ENCODE results near the gene HPSE2.

The HPSE2 gene

DNA sequence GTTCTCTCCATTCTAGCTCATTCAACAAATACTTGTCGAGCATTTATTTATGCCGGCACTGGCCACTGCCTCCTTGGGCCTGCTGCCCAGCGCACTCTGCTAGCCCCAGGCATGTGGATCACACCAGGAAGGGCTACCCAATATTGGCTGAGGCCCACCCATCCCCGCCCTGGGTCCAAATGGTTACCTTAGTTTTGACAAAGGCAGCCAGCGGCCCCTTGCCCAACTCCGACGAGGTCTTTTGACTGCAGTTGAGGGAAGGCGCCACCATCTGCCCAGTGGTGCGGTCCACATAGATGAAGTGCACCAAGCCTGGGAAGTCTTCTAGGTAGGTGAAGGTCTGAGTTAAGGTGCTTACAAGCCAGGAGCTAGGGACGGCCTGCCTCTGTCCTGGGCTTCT, 813.5 kb downstream of the HPSE2 start:
- no peak for DNase-seq

DNA sequence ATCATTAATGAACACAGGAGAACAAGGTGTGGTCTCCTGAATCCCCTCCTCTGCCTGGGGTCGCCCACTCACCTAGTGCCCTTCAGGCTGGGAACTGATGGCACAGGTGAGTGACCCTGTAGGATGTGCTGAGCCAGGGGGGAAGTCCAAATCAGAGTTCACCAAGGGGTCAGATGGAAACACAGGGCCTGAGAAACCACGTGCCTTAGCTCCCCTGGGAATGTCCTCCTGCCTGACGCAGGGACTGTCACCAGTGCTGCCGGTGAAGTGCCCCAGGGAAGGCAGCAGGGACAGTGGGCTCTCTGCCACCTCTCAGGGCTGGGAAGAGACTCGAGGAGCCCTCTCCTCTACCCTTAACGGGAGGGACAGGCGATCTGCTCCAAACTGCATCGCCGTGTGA, 814.9 kb downstream of the HPSE2 start:
- no peak for DNase-seq

DNA sequence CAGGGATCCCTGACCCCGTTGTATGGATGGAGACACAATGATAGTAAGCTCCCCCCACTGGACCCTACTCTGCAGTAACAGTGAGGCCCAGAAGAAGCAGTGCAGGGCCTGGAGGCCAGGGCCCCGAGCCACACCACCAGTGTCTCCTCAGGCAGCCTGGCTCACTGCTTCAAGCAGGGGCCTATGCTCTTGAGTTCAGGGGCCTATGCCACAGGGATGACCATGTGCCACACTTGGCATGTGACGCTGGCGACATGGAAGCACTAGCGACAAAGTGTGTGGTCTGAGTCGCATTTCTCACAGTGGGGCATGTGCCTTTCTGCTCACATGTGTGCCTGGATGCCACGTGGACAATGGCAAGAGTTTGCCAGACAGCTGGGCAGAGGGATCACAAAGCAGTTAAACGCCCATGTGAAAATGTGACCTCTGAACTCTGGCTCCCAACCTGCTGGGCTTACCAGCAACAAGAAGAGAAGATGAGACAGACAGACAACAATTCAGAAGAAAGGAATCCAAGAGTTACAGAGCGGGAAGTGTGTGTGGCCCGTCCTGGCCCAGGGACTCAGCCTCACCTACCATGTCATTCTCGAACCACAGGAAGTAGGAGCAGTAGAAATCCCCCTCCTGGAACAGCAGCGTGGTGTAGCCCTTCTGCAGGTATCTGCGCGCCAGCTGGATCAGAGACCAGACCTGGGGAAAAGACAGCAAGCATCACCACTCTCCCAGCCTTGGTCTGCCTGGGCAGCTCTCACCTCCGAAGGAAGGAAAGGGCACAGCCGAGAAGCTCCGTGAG, 816.0 kb downstream of the HPSE2 start:
- no peak for DNase-seq

DNA sequence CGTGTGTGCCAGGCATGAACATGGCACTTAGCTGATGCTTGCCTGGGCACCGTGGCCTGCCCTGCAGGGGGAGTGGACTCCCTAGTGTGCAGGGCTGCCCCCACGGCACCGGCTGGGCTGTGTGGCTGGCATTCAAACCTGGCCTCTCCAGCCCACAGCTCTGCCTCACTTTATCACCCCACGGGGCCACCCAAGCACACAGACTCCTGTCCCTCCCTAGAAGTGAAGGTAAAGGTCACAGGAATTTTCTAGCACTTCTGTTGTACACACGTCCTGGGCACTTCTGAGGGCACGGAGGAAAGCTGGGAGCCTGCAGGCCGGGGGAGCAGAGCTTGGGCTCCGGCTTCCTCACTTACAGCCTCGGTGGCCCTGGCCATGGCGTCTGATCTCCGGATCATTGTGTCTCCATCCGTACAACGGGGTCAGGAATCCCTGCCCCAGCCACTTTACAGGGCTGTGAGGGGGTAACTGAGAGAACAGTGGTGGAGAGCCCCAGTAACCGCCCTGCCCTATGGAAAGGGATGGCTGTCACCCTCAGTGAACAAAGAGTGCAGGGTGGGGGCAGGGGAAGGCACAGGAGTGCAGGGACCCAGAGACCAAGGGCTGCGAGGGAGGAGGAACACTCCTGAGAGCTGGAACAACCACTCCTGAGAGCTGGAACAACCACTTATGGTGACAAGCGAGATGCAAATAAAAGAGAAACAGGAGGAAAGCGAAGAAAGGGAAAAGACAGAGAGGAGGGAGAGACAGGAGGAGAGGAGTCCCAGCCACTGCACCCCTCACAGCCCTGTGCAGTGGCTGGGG, 816.8 kb downstream of the HPSE2 start:
- no peak for DNase-seq

DNA sequence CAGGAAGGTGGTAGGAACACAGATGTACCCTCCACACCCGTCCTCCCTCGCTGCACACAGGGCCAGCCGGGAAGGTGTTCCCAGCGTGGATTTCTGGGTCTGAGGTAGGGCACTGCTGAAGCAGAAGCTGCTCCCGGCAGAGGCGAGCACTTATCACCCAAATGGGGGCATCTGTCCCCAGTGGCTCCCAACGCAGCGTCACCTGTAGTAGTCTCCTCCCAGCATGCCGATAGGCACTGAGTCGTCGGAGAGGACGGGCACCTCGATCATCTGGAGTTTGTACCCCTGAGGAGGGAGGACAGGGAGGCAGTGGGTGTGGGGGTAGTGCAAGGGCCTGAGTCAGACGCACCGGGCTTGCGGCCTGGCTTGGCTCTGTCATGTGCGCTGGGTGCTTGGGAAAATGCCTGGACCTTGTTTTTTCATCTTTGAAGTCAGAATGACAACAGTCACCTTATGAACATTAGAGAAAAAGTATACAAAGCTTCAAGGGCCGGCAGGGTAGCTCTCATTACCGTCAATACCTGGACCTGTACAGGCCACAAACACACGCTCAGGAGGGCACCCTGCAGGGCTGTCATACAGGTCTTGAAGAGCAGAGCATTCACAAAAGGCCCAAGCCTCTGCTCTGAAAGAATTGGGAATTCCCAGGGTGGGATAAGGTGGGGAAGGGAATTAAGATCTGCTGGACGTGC, 817.5 kb downstream of the HPSE2 start:
- no peak for DNase-seq

DNA sequence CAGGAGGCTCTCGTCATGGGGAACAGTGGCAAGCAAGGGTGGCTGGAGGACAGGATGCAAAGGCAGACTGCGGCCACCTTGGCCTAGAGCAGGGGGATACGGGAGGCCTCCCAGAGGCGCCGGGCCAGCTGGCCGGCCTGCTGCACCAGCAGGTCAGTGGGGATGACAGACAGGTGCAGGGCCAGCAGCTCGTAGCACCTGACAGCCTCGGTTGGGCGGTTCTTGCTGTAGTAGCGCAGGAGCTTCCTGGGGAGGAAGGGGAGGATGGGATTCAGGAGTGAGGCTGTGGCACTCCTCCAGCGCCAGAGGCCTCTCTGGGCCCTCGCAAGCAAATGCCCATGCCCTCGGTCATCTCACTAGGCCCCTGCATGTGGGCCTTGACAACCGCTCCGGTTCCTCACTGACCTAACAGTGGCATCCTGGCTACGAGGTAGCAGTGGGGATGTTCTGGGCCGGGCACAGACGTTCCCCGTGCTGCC, 818.1 kb downstream of the HPSE2 start:
- no peak for DNase-seq

DNA sequence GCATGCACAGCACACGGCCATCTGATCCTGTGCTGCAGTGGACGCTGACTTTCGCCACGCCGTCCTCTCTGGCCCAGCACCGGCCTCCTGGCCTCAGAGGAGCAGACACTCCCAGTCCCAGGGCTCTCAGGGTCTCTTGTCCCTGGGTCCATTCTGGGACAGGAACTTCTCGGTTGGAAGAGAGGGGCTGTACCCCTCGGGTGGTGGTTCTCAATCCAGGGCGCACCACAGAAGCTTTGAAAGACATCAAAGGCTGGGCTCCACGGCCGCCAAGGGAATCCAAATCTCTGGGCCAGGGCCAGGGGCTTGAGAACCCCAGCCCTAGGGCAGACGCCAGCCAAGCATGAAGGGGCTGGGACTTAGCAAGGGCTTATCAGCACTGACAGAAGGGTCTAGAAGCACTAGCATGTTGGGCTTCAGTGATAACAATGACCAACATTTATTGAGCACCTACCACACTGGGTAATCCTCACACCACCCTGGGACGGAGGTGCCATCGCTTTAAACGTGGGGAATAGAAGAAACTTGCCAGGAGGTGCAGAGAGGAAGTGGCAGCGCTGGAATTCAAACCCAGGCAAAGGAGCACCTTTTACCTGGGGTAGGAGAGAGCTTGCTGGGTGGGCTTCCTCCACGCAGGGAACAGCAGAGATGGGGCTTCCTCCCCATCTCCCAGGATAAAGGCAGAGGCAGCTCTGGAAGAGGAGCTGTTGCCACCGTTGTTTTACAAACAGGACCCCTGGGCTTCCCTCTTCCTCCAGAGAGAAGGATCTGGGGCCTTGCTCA, 818.9 kb downstream of the HPSE2 start:
- DNase-seq: no peak

DNA sequence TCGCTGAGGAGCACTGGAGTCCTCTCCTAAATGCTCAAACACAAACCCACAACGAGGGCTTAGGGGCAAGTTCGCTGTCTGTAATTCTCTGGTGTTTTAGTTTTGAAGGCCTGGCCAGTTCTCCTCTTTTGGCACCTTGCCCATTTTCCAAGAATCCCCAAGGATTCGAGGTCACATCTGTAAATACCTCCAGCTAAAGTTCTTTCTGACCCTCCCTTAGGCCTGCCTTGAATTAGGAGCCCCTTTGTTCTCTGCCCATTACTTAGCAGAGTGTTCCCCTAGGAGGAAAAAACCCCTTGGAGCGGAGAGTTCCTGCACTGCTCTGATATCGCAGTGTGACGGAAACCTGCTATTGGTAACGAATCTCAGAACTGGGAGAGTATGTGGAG, 819.9 kb downstream of the HPSE2 start:
- DNase-seq: no peak

DNA sequence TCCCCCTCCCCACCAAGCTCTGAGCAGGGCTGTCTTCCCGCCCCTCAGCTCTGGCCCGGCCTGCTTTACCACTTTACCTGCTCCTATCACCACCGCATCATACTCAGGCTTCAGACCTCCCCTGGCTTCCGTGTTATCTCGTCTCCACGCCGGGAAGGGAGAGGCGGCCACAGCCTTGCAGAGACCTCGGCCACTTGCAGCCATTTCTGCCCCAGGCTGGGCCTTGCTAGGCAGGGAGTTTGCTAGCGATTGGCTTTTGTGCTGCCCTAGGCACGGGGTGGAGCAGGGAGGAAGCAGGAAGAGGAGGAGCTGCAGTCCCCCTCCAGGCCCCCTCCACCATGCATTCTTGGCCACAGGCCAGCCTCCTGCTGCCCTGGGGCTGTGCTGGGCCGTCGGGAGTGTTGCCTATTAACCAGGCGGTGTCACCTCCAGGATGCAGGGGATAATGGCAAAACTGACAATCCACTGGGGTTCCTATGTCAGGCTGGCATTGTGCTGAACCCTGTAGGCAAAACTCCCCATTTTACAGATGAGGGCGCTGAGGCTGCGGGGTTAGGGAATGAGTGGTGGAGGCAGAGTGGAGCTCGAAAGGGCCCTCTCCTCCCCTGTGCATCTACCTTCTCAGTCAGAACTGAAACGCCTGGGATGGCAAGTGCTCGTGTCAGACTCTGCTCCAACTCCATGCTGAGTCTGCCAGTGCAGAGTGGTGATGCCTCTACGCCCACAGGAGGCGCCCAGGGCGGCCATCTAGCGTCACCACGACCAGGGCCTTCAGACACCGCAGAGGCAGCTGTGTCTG, 820.5 kb downstream of the HPSE2 start, which contains the start of gene PYROXD2:
TSS of gene PYROXD2 (minus strand) at position 251 of the 799 bp plus-strand sequence. CDS start at position 204, 47 bp downstream.
- peak; percentile 57 for DNase-seq

DNA sequence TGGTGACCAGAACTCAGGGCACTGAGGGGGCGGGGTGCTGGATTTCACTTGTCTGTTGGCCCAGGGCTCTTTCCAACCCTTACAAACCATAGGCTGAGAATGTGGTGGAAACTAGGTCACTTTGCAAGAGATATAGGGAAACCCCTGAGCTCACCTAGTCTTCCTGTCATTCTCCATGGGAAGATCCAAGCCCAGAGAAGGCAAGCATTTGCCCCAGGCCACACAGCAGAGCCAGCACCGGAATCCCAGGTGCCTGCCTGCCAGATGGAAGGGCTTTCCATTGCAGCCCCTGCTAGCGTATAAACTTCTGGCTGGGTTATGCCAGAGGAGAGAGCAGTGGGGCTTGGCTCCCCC, 821.1 kb downstream of the HPSE2 start:
- DNase-seq: no peak

DNA sequence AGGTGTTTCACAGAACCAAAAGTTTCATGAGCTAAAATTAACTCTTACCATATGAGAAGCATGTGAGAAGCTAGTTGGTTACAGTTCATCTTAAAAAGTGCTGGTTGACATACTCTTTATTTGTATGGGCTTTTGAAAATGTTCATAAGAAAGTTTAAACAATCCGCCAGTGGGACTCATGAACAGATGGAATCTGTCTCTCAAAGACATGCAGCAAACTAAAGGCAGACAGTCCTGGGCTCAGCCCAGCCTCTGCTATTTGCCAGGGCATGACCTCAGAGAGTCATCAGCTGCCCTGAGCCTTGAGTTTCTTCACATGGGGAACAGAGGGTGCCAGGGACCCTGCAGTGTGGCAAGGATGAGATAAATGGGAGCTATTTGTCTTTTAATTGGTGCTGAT, 823.9 kb downstream of the HPSE2 start:
- DNase-seq: no peak

DNA sequence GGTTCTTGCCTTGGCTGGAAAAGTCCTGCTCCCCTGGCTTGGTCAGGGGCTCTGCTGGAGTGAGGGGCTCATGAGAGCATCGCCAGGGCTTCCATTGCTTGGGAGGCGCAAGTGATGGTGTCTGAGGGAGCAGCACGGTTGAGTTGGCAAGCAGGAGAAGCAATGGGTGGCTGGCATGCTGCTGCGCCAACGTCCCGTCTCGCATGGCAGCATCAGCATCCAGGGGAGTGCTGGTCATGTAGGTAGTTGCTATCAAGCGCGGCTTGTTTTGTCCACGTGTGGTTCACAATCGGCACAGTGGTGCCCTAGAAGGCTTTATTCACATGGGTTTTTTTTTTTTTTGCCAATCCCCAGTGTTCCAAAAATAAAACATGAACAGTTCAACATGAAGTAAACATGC, 824.5 kb downstream of the HPSE2 start:
- DNase-seq: no peak

DNA sequence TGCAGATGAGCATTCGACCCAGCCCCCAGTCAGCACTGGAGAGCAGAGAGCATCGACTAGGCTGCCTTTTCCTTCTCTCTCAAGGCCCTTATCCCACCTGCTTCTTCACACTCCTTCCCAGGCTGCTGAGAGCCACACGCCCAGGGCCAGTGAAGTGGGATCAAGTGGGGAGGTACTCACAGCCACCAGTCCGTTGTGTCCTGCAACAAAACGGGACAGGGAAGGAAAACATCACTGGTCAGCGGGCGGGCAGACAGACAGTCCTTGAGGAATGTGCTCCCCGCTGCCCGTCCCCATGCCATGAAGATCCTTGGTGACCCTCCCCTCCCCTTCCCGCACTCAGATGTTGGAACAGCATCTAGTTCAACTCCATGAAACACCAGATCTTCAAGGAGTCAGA, 824.9 kb downstream of the HPSE2 start:
- DNase-seq: no peak

DNA sequence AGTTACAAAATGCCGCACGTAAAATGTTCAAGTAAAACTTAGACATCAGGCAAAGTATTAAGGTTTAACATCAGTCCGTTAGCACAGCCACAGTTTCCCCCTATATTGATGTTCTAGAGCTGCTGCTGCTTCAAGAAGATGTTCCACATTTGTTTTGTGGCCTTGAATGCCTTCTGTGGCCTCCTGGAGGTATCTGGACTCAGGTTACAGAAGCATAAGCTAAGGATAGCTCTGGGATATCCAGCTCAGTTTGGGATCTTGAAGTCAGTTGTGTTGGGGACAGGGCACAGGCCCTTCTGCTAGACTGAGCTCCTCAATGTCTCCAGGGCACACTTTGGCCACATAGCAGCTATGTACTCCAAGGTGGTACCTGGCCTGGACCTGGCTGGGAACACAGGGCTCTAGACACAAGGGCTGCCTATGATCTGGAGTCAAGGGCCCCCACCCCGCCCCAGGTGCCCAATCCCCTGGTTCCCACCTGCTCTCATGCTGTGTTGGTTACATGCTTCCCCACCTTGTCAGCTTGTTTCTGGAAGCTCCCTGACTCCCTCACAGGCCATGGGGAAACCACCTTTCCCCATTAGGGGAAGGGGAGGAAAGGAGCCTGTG, 825.4 kb downstream of the HPSE2 start:
- no peak for DNase-seq

DNA sequence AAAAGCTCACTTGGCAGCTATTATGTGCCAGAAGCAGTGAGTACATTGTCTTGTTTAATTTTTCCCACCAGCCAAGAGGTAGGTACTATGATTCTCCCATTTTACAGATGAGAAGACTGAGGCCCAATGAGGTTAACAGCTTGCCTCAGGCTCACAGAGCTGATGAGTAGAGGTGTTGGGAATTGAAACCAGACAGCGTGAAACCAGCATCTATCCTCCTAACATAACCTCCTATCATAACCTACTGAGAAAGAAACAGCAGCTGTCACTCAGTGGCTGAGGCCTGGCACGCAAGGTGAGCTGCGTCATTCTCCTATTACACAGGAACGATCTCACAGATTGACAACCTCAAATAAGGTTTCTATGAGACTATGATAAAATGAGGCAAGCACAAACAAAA, 826.9 kb downstream of the HPSE2 start:
- peak; percentile 33 for DNase-seq

DNA sequence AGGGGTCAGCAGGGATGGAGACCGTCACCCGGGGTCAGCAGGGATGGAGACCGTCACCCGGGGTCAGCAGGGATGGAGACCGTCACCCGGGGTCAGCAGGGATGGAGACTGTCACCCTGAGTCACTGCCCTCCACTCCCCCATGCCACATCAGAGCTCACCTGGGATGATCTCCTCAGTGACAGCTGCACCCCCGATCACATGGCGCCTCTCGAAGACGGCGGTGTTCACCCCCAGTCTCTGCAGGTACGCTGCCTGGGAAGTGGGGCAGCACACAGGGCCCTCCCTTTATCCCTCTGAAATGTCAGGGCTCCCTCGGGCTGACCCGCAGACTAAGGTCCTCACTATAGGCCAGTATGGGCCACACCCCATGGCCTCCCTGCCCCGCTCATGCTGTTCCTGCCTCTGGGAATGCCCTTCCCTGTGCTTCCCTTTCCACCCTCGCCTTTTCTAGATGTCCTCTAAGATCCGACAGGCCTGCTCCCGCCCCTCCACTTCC, 827.9 kb downstream of the HPSE2 start:
- no peak for DNase-seq

All from activated CD4-positive, alpha-beta T cell treated with anti-CD3 and anti-CD28 coated beads, Interleukin-10, Interleukin-2, amounts not matched to agents 100 ng/mL and 50 ng/mL, durations not matched to agents 16 hours and 8 hours (primary cell).